Right lobe of liver (tissue), 4 donors: ENCODE data around the gene SLC38A5.

ENCODE experiments used
- CTCF ChIP-seq, 4 donors: fragments of 200-600 bp in 3 of 4; fragments of 450-650 bp in 1 of 4; IDR thresholded peaks; one replicate each; pipeline versions ENCODE4 v1.5.1 to v1.8.0; 2016 to 2022; ENCODE audit warnings: antibody characterized with exemption in 4 of 4, mild to moderate bottlenecking in 2 of 4
- POLR2A ChIP-seq: fragments of 450-650 bp; IDR thresholded peaks from one replicate; pipeline ENCODE4 v1.6.1; 2017; ENCODE audit warnings: antibody characterized with exemption, mild to moderate bottlenecking
- donor health status: DM: no; HTN: no; CAD: no.
- donor health status: DM: no; HTN: no; CAD: no.
- donor health status: DM: no; HTN: yes; CAD: no.

GRCh38 chrX:48480583-48480982 lies 10.5 kb upstream of the SLC38A5 start:
- TF ChIP-seq CTCF (IDR thresholded peaks at IDR 0.05), result no peak
- TF ChIP-seq POLR2A, result no peak
